Fibroblast of lung (primary cell): ENCODE results near the gene C1orf115. TPM values are rescaled to one million over a fixed set of nuclear protein-coding genes. Genes with fewer than 3 reads are reported as not detected.

Experiments
- DNase-seq, 2 donors: peaks; one replicate each; pipeline versions ENCODE4 v3.0.0 to v3.0.0-alpha.2; 2010; ENCODE audit warnings: low read depth in 2 of 2
- H2AFZ ChIP-seq: 2 replicates; pipeline ENCODE4 v1.5.1; 2012; ENCODE audit warnings: low read length, control low read depth, inconsistent platforms
- H3K27ac ChIP-seq: 2 replicates; pipeline ENCODE4 v1.5.1; 2011; ENCODE audit warnings: low read length, control low read depth; ENCODE audit not compliant: insufficient read depth
- H3K27me3 ChIP-seq: 2 replicates; pipeline ENCODE4 v1.5.1; 2011; ENCODE audit warnings: mild to moderate bottlenecking, low read length; ENCODE audit not compliant: control insufficient read depth, insufficient read depth
- H3K36me3 ChIP-seq: 2 replicates; pipeline ENCODE4 v1.5.1; 2011; ENCODE audit warnings: low read length; ENCODE audit not compliant: control insufficient read depth, insufficient read depth
- H3K4me1 ChIP-seq: 2 replicates; pipeline ENCODE4 v1.5.1; 2011; ENCODE audit warnings: low read length; ENCODE audit not compliant: control insufficient read depth, insufficient read depth; ENCODE audit errors: extremely low read depth
- H3K4me2 ChIP-seq: 2 replicates; pipeline ENCODE4 v1.5.1; 2011; ENCODE audit warnings: low read length, control low read depth; ENCODE audit not compliant: insufficient read depth; ENCODE audit errors: extremely low read depth
- H3K4me3 ChIP-seq, 4 experiments: fragments of 200-600 bp in 1 of 4; sonication (generic) in 1 of 4; replicated peaks in 1 of 4; 2 replicates each; pipeline ENCODE4 v1.5.1; 2011 to 2016; ENCODE audit warnings: low read length in 4 of 4, low read depth in 3 of 4, mild to moderate bottlenecking in 3 of 4, control low read depth in 2 of 4, inconsistent platforms in 1 of 4, mixed read lengths in 1 of 4; ENCODE audit not compliant: insufficient read depth in 1 of 4; ENCODE audit errors: control extremely low read depth in 1 of 4
- H3K79me2 ChIP-seq: 2 replicates; pipeline ENCODE4 v1.5.1; 2012; ENCODE audit warnings: mild to moderate bottlenecking, low read length, inconsistent platforms; ENCODE audit not compliant: control insufficient read depth, insufficient read depth
- H3K9ac ChIP-seq: 2 replicates; pipeline ENCODE4 v1.5.1; 2011; ENCODE audit warnings: mild to moderate bottlenecking, low read length, control low read depth; ENCODE audit not compliant: insufficient read depth
- H3K9me3 ChIP-seq: 2 replicates; pipeline ENCODE4 v1.5.1; 2012; ENCODE audit warnings: low read depth, low read length; ENCODE audit not compliant: control insufficient read depth, insufficient read depth
- H4K20me1 ChIP-seq: 2 replicates; pipeline ENCODE4 v1.5.1; 2011; ENCODE audit warnings: low read length; ENCODE audit not compliant: control insufficient read depth, insufficient read depth; ENCODE audit errors: extremely low read depth
- CTCF ChIP-seq, 2 donors: IDR thresholded peaks in 1 of 2; conservative IDR thresholded peaks in 1 of 2; 1 replicate in 1 of 2; 2 replicates in 1 of 2; pipeline ENCODE4 v1.5.1; 2011 to 2012; ENCODE audit warnings: low read length in 2 of 2, control low read depth in 1 of 2, inconsistent platforms in 1 of 2, low read depth in 1 of 2, mild to moderate bottlenecking in 1 of 2
- EZH2 ChIP-seq: IDR thresholded peaks from 2 replicates; pipeline ENCODE4 v1.5.1; 2012; ENCODE audit warnings: low read length, control low read depth, mild to moderate bottlenecking; ENCODE audit errors: missing control alignments
- polyA plus RNA-seq, 2 donors: library from polyadenylated mRNA; depleted of rRNA in 1 of 2; stranded (reverse) in 1 of 2; unstranded in 1 of 2; fragments of >200 nt; gene quantifications; 2 replicates each; pipeline ENCODE4 v1.2.1, GENCODE V29; 2011 to 2012; ENCODE audit warnings: missing spikeins in 1 of 2
- total RNA-seq: library from RNA; depleted of rRNA; stranded (reverse); fragments of >200 nt; gene quantifications from 2 replicates; pipeline ENCODE4 v1.2.1, GENCODE V29; 2014

Gene C1orf115
- total and polyA plus RNA-seq, 2 donors (not counting 1 experiment from before 2014, with no cell fraction given): 2.2 to 3.3 TPM

DNA sequence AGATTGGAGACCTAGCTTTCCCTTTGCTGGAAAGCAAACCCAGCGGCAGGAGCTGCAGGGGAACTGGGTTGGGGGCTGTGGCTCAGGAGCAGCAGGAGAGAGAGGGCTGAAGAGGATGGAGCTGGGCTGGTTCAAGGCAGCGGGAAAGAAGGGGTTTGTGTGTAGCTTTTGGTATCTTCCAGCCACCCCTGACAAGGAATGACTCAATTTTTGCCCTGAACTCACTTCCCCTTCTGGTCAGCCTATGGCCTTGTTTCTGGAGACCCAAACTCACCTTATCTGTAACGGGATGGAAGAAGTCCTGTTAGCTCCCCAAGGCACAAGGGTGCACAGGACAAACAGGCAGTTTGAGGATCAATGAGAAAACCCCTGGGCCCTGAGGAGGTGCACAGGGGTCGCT, 13.1 kb downstream of the C1orf115 start:
- no peaks in the 10 kb centered on the region for H4K20me1 ChIP-seq
- H3K27me3 ChIP-seq: no peaks in the 10 kb centered on the region
- no peak overlapping the region for H2AFZ ChIP-seq
- no peaks in the 10 kb centered on the region for H3K36me3 ChIP-seq
- no peaks in the 10 kb centered on the region for H3K4me1 ChIP-seq
- no peaks in the 10 kb centered on the region for H3K9me3 ChIP-seq
- H3K4me3 ChIP-seq: no peak overlapping the region
- no peaks in the 10 kb centered on the region for H3K79me2 ChIP-seq
- H3K27ac ChIP-seq: no peak overlapping the region
- no peak overlapping the region for H3K9ac ChIP-seq
- H3K4me2 ChIP-seq: no peak overlapping the region
- TF ChIP-seq CTCF (conservative IDR thresholded peaks at IDR 0.05 in 1 of 2, IDR thresholded peaks at IDR 0.05 in 1 of 2; ENCODE audit: low read depth in 1 of 2, low read length in 2 of 2) (no peak), EZH2 (no peak)
- no peak for DNase-seq

GRCh38 chr1:220705782-220706181, 15.6 kb downstream of the C1orf115 start:
- no peaks in the 10 kb centered on the region for H3K27me3 ChIP-seq
- no peaks in the 10 kb centered on the region for H4K20me1 ChIP-seq
- TF ChIP-seq CTCF (conservative IDR thresholded peaks at IDR 0.05 in 1 of 2, IDR thresholded peaks at IDR 0.05 in 1 of 2; ENCODE audit: low read depth in 1 of 2, low read length in 2 of 2): no peak
- no peak for TF ChIP-seq EZH2

GRCh38 chr1:220706480-220706879, 16.3 kb downstream of the C1orf115 start:
- Histone ChIP-seq H3K4me3 (no peak overlapping the region), H4K20me1 (no peaks in the 10 kb centered on the region), H3K36me3 (no peaks in the 10 kb centered on the region), H3K27ac (no peak overlapping the region), H3K9me3 (no peaks in the 10 kb centered on the region), H3K4me2 (no peak overlapping the region), H3K9ac (no peak overlapping the region), H3K79me2 (no peaks in the 10 kb centered on the region), H3K27me3 (no peaks in the 10 kb centered on the region), H2AFZ (no peak overlapping the region), H3K4me1 (no peaks in the 10 kb centered on the region)
- no peak for DNase-seq
- no peak for TF ChIP-seq CTCF (conservative IDR thresholded peaks at IDR 0.05 in 1 of 2, IDR thresholded peaks at IDR 0.05 in 1 of 2; ENCODE audit: low read depth in 1 of 2, low read length in 2 of 2)
- no peak for TF ChIP-seq EZH2

More at GRCh38 chr1:220705782-220706181, 15.6 kb downstream of the C1orf115 start:
- H3K9ac ChIP-seq: no peak overlapping the region
- H3K4me3 ChIP-seq: no peak overlapping the region
- no peak overlapping the region for H3K27ac ChIP-seq
- no peaks in the 10 kb centered on the region for H3K36me3 ChIP-seq
- no peaks in the 10 kb centered on the region for H3K4me1 ChIP-seq
- no peaks in the 10 kb centered on the region for H3K79me2 ChIP-seq
- no peak for DNase-seq
- no peak overlapping the region for H2AFZ ChIP-seq
- no peaks in the 10 kb centered on the region for H3K9me3 ChIP-seq
- no peak overlapping the region for H3K4me2 ChIP-seq
